Astrocyte (in vitro differentiated cells and primary cell): ENCODE measurements around the gene TSHB.

Experiments used
- EZH2 ChIP-seq: IDR thresholded peaks from 2 replicates; pipeline ENCODE4 v1.6.1; 2012; ENCODE audit warnings: mild to moderate bottlenecking, low read length, inconsistent platforms; ENCODE audit not compliant: insufficient read depth
- TF ChIP-seq, protein P1 (sequence below): IDR thresholded peaks from 2 replicates; pipeline ENCODE4 v1.5.1; 2011; ENCODE audit warnings: low read depth, mild to moderate bottlenecking, inconsistent platforms, low read length, moderate library complexity; ENCODE audit not compliant: insufficient read depth

DNA sequence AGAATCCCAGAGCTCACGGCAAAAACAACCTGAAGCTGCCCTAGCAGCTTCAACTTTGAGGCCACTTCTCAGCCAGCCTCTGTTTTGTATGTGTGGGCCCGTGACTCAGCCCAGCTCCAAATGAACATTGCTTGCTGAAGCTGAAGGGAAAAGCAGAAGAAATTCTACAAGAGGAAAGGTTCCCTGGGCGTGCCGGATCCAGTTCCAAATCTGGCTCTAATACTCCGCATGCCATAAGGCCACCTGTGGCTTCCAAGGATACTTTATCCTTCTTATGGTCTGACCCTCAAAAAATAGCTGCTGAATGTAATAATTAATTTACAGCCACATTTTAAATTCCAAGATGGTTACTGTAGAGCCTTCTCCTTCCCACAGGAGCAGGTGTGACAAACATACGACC is 35.4 kb downstream of the TSHB start:
- TF ChIP-seq, protein P1, sequence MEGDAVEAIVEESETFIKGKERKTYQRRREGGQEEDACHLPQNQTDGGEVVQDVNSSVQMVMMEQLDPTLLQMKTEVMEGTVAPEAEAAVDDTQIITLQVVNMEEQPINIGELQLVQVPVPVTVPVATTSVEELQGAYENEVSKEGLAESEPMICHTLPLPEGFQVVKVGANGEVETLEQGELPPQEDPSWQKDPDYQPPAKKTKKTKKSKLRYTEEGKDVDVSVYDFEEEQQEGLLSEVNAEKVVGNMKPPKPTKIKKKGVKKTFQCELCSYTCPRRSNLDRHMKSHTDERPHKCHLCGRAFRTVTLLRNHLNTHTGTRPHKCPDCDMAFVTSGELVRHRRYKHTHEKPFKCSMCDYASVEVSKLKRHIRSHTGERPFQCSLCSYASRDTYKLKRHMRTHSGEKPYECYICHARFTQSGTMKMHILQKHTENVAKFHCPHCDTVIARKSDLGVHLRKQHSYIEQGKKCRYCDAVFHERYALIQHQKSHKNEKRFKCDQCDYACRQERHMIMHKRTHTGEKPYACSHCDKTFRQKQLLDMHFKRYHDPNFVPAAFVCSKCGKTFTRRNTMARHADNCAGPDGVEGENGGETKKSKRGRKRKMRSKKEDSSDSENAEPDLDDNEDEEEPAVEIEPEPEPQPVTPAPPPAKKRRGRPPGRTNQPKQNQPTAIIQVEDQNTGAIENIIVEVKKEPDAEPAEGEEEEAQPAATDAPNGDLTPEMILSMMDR = no peak
- no peak for TF ChIP-seq EZH2
